A549 (cell line): ENCODE results near the gene ATP13A3. TPM values are rescaled to one million over a fixed set of nuclear protein-coding genes. Genes with fewer than 3 reads are reported as not detected.
"Not testable (repeated sequence)": the region's sequence is repeated elsewhere in the genome, so short reads cannot be mapped to it uniquely, and the experiment has no call there.

Source experiments
- ATAC-seq, 2 experiments: fragments of 200-7000 bp in 1 of 2; fragments of >200 bp in 1 of 2; cut with Nextera tagmentation in 1 of 2; cut with Tn5 transposase in 1 of 2; 3 replicates each; pipeline versions ENCODE4 v1.8.0 to v1.9.1; 2018 to 2020; ENCODE audit warnings: mild to moderate bottlenecking in 1 of 2, moderate library complexity in 1 of 2
- CTCF ChIA-PET: fragments of 300-600 bp; sonication (Branson Sonifier 250); formaldehyde crosslinking; extraction: SDS; loops from one replicate; lab custom pipeline; 2021; ENCODE audit warnings: antibody characterized with exemption, inconsistent platforms; lab: Yijun Ruan, JAX
- POLR2A ChIA-PET: fragments of 350-600 bp; formaldehyde crosslinking; extraction: SDS; loops from one replicate; lab custom pipeline; 2021; ENCODE audit warnings: antibody characterized with exemption, inconsistent platforms; lab: Yijun Ruan, JAX
- DNase-seq, 2 experiments: peaks; one replicate each; pipeline versions ENCODE4 v3.0.0 to v3.0.0-alpha.2; 2011 to 2016; ENCODE audit warnings: low read depth in 1 of 2, low spot score in 1 of 2
- FAIRE-seq: peaks from 2 replicates; lab custom pipeline; 2011; peaks lifted over from hg19 to GRCh38; lab: Jason Lieb, UNC
- H3K27ac ChIP-seq, 2 experiments: fragments of >200 bp; sonication (Bioruptor Twin); formaldehyde crosslinking; 3 replicates each; pipeline ENCODE4 v1.5.1; 2016 to 2017
- H3K4me1 ChIP-seq: fragments of >200 bp; sonication (Bioruptor Twin); formaldehyde crosslinking; 3 replicates; pipeline ENCODE4 v1.6.1; 2016
- H3K4me2 ChIP-seq: fragments of >200 bp; sonication (Bioruptor Twin); formaldehyde crosslinking; 3 replicates; pipeline ENCODE4 v1.6.1; 2016
- H3K4me3 ChIP-seq: fragments of >200 bp; sonication (Bioruptor Twin); formaldehyde crosslinking; 3 replicates; pipeline ENCODE4 v1.5.1; 2016
- H3K9me3 ChIP-seq: fragments of >200 bp; sonication (Bioruptor Twin); formaldehyde crosslinking; 3 replicates; pipeline ENCODE4 v1.6.1; 2016
- BCL3 ChIP-seq: fragments of >200 bp; sonication (Bioruptor Twin); formaldehyde crosslinking; IDR thresholded peaks from 3 replicates; pipeline ENCODE4 v1.6.1; 2016
- CBX2 ChIP-seq: fragments of 200-600 bp; sonication (generic); IDR thresholded peaks from 2 replicates; pipeline ENCODE4 v1.6.1; 2016; ENCODE audit warnings: low read depth, mild to moderate bottlenecking, borderline replicate concordance
- CBX8 ChIP-seq: fragments of 200-600 bp; sonication (generic); IDR thresholded peaks from 2 replicates; pipeline ENCODE4 v1.6.1; 2016
- E2F6 ChIP-seq: IDR thresholded peaks from 2 replicates; pipeline ENCODE4 v1.6.1; 2012; ENCODE audit warnings: low read depth, borderline replicate concordance
- FOXS1 ChIP-seq: fragments of 250-450 bp; sonication (Bioruptor Pico); IDR thresholded peaks from 2 replicates; pipeline ENCODE4 v1.5.0; 2020; ENCODE audit warnings: mild to moderate bottlenecking, moderate library complexity
- GATA3 ChIP-seq: IDR thresholded peaks from 2 replicates; pipeline ENCODE4 v1.6.1; 2012; ENCODE audit warnings: borderline replicate concordance
- KDM1A ChIP-seq: fragments of 200-600 bp; sonication (generic); IDR thresholded peaks from 2 replicates; pipeline ENCODE4 v1.6.1; 2016; ENCODE audit warnings: low read depth, mild to moderate bottlenecking
- KDM5A ChIP-seq: fragments of 200-600 bp; sonication (generic); IDR thresholded peaks from 2 replicates; pipeline ENCODE4 v1.6.1; 2016; ENCODE audit warnings: antibody characterized with exemption, mild to moderate bottlenecking
- NFE2L2 ChIP-seq: fragments of 150-350 bp; conservative IDR thresholded peaks from 2 replicates; pipeline ENCODE4 v1.6.1; 2014; ENCODE audit warnings: low read length
- PHF8 ChIP-seq: fragments of 200-600 bp; sonication (generic); IDR thresholded peaks from 2 replicates; pipeline ENCODE4 v1.6.1; 2016; ENCODE audit warnings: low read depth, mild to moderate bottlenecking, antibody characterized with exemption, moderate library complexity, borderline replicate concordance
- RCOR1 ChIP-seq: fragments of 150-350 bp; IDR thresholded peaks from 2 replicates; pipeline ENCODE4 v1.6.1; 2014; ENCODE audit warnings: antibody characterized with exemption, low read length, low read depth
- SMC3 ChIP-seq: fragments of >200 bp; sonication (Bioruptor Twin); formaldehyde crosslinking; IDR thresholded peaks from 3 replicates; pipeline ENCODE4 v1.6.1; 2018; ENCODE audit warnings: inconsistent platforms
- TFCP2L1 ChIP-seq: fragments of 250-450 bp; sonication (Bioruptor Pico); IDR thresholded peaks from 2 replicates; pipeline ENCODE4 v1.5.0; 2021; ENCODE audit warnings: mild to moderate bottlenecking
- ZNF302 ChIP-seq: fragments of 250-450 bp; sonication (Bioruptor Pico); IDR thresholded peaks from 2 replicates; pipeline ENCODE4 v1.9.0; 2021; ENCODE audit warnings: inconsistent platforms, mild to moderate bottlenecking, moderate library complexity
- WGBS: methylation state at CpG from one replicate; pipeline ENCODE4 v1.1.6; 2017; ENCODE audit errors: missing lambda C conversion rate; 5-methylcytosine and 5-hydroxymethylcytosine counted together
- polyA plus RNA-seq, 4 experiments: library from polyadenylated mRNA; depleted of rRNA in 3 of 4; stranded (reverse); fragments of >200 nt; fragmentation: RNase III in 1 of 4; extraction: RNeasy Plus Mini Kit Qiagen cat#74134 plus additional on column Dnase treatment in 1 of 4; gene quantifications; 2 replicates in 3 of 4; 3 replicates in 1 of 4; pipeline ENCODE4 v1.2.3, GENCODE V29; 2011 to 2017
- TF ChIP-seq, protein P1 (sequence below): fragments of 450-650 bp; IDR thresholded peaks from 2 replicates; pipeline ENCODE4 v1.6.1; 2014; ENCODE audit warnings: antibody characterized with exemption

The ATP13A3 gene
- polyA plus RNA-seq, 2 of the 4 experiments (the other 2 are of a cell fraction), result 63.6 to 102 TPM

DNA sequence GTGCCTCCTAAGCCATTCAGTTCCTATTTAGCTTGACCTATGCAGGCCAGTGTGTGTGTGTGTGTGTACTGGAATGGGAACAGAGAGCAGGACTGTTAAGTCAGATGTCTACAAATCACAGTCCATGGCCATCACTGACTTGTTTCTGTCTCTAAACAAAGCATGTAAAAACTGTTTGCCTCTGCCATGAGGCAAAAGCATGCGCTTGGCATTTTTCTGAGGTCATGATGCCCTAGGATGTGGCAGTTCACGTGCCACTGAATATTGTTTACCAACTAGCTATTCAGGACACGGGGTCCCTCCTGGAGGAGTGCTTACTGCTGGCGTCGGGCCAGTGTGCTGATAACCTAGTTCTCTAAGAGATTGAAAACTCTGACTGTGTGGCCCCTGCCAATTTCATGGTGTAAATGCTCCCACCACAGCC lies 8.2 kb upstream of the ATP13A3 start:
- 69% methylated on average over 5 of the region's 5 CpGs for WGBS
- ChIA-PET POLR2A (no interaction called here), CTCF (interaction anchor here (1.3 to 2.0 kb wide), 4 partner anchors 23 to 99 kb away, joined by 3 to 6 read pairs (median 4); no protein-coding TSS in a partner anchor)
- DNase-seq (no peak), FAIRE-seq (no peak), ATAC-seq (0 out of 6 replicates have a peak, but pooled peaks of 1 of the 2 experiments have one; percentile 21)
- H3K4me3 ChIP-seq, result no peak overlapping the region
- peaks cover 32% of the 10 kb centered on the region for H3K4me1 ChIP-seq
- H3K27ac ChIP-seq, result peak overlapping the region in 1 of 2 experiments; percentile 77; a peak in 2 of 6 replicates
- TF ChIP-seq CBX8 (no peak), KDM5A (no peak), ZNF302 (CRISPR knock-in tag) (no peak), TFCP2L1 (CRISPR knock-in tag) (no peak), KDM1A (no peak), NFE2L2 (no peak)
- no peaks in the 10 kb centered on the region for H3K9me3 ChIP-seq
- H3K4me2 ChIP-seq, result peak overlapping the region; percentile 13; the same call in 1 of the 3 replicates

DNA sequence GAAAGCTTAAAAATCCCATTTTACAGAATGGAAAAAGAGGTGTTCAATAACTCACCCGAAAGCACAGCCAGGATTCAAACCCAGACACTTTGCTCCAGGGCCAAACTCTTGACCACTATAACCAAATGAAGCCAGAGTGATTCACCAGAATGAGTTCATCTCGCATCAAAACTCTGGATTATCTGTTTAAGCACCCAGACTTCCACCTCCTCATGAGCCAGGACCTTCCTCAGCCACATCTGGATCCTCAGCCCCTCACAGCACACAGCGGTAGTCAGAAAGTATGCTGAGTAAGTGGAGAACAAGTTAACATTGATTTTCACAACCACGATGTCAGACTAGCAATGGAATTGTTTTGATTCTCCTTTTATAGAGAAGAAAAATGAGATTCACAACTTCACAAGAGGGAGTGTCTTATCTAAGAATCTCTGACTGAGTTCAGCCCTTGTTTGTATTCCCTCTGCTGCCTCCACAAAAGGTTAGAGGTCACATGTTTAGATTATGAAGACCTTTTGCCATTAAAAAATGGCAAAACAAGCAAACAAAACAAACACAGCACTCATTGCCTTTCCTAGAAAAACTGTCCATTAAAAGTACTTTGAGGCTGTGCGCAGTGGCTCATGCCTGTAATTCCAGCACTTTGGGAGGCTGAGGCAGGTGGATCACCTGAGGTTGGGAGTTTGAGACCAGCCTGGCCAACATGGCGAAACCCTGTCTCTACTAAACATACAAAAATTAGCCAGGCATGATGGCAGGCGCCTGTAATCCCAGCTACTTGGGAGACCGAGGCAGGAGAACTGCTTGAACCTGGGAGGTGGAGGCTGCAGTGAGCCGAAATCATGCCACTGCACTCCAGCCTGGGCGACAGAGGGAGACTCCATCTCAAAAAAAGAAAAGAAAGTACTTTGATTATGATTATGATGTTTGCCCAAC lies 7.5 kb upstream of the ATP13A3 start:
- H3K4me1 ChIP-seq, result peaks cover 39% of the 10 kb centered on the region
- POLR2A ChIA-PET, H3K4me3 ChIP-seq, H3K9me3 ChIP-seq, FAIRE-seq: not testable (repeated sequence)
- peak in 1 of 2 experiments; percentile 45 for DNase-seq
- TF ChIP-seq GATA3, result peak; percentile 66; the same call in 1 of the 2 replicates
- H3K4me2 ChIP-seq, result peak overlapping the region; percentile 13
- ATAC-seq, result peak in 1 of 2 experiments; percentile 63; a peak in 3 of 6 replicates
- H3K27ac ChIP-seq, result peak overlapping the region in 1 of 2 experiments; percentile 77; a peak in 3 of 6 replicates
- 61% methylated on average over 10 of the region's 10 CpGs for WGBS
- CTCF ChIA-PET, result interaction anchor here (0.6 to 2.0 kb wide), 5 partner anchors 22 to 100 kb away, joined by 3 to 6 read pairs (median 3); no protein-coding TSS in a partner anchor

GRCh38 chr3:194492001-194492400 lies 5.2 kb upstream of the ATP13A3 start:
- peaks cover 37% of the 10 kb centered on the region for H3K4me1 ChIP-seq
- no peak overlapping the region for H3K4me3 ChIP-seq
- H3K27ac ChIP-seq, result no peak overlapping the region
- FAIRE-seq (no peak), ATAC-seq (no peak), DNase-seq (no peak)
- WGBS, result 91% methylated on average over 5 of the region's 5 CpGs
- TF ChIP-seq PHF8 (no peak), SMC3 (no peak), CBX2 (no peak), RCOR1 (no peak), KDM5A (no peak), FOXS1 (CRISPR knock-in tag) (no peak), E2F6 (no peak), BCL3 (no peak)
- TF ChIP-seq, protein P1, sequence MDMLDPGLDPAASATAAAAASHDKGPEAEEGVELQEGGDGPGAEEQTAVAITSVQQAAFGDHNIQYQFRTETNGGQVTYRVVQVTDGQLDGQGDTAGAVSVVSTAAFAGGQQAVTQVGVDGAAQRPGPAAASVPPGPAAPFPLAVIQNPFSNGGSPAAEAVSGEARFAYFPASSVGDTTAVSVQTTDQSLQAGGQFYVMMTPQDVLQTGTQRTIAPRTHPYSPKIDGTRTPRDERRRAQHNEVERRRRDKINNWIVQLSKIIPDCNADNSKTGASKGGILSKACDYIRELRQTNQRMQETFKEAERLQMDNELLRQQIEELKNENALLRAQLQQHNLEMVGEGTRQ, result no peak
- no peak overlapping the region for H3K4me2 ChIP-seq
- ChIA-PET POLR2A (no interaction called here), CTCF (interaction anchor here (1.0 kb wide), 1 partner anchor 19 kb away, joined by 3 read pairs; no protein-coding TSS in a partner anchor)
- H3K9me3 ChIP-seq, result no peaks in the 10 kb centered on the region
